GM12874 (cell line): ENCODE data around the gene MRPL19.

Experiments
- TF ChIP-seq, protein P1 (sequence below): IDR thresholded peaks from 2 replicates; pipeline ENCODE4 v1.5.1; 2011; ENCODE audit warnings: low read depth, mild to moderate bottlenecking, control low read depth, low read length, moderate library complexity; ENCODE audit not compliant: insufficient read depth

The MRPL19 gene

GRCh38 chr2:75604484-75604883, 42.1 kb upstream of the MRPL19 start:
- TF ChIP-seq, protein P1, sequence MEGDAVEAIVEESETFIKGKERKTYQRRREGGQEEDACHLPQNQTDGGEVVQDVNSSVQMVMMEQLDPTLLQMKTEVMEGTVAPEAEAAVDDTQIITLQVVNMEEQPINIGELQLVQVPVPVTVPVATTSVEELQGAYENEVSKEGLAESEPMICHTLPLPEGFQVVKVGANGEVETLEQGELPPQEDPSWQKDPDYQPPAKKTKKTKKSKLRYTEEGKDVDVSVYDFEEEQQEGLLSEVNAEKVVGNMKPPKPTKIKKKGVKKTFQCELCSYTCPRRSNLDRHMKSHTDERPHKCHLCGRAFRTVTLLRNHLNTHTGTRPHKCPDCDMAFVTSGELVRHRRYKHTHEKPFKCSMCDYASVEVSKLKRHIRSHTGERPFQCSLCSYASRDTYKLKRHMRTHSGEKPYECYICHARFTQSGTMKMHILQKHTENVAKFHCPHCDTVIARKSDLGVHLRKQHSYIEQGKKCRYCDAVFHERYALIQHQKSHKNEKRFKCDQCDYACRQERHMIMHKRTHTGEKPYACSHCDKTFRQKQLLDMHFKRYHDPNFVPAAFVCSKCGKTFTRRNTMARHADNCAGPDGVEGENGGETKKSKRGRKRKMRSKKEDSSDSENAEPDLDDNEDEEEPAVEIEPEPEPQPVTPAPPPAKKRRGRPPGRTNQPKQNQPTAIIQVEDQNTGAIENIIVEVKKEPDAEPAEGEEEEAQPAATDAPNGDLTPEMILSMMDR = no peak

DNA sequence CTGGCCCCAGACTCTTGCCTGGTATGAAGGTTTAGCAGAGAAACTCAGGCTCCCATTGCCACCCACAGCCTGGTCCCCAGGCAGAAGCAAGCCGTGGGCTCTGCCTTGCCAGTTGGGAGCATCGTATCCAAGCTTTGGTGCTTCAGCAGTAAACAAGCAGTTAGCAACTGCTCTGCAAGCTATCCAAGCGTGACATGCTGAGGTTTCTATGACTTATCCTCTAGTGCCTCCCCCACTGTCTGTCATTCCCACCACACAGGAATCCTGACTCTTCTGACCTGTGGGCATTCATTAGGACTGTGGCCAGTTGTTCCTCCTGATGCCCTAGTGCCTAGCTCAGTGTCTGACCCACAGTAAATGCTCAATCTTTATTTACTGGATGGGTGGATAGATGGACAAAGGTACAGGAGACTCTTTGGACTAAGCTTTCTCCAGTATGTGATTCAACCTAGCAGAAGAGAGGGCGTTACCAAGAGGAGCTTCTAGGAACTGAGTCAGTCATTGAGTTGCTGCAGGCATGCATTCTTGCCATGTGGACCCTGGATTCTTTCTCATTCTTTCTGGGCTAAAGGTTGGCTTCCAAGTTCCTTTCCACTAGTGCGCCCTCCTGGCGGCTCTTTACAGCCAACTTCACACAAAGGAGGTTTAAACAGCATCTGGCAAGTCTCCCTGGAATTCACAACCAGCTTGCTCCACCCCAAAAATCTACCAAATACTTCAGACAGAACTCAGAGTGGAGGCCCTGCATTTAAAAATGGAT, 40.6 kb upstream of the MRPL19 start:
- TF ChIP-seq, protein P1 = no peak

DNA sequence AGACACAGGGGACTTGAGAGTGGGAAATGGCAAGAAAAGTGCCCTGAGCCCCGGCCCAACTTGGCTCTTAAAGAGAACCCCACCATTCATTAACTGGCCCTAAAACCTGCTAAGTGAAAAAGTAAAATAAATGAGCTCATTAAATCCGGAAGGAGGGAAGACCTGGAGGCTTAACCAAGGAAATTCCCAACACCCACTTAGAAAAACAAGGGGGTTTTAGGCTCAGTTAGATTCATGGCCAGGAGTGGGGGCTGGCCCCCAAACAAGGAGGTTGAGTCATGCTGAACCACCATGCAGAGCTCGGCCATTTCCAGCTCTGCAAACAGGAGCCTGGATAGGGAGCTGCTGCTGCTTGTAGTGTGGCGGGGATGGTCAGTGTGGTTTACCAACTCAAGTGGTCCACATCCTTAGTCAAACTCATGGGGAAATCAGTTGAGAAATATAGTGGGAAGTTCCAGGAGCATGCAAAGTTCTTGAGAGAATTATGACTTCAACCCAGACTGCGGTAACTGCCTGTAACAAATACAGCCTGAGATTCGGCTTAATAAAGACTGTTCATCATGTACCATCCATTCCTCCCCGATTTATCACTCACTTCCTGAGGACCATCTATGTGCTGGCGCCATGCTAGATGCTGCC, 39.7 kb upstream of the MRPL19 start:
- TF ChIP-seq, protein P1 = no peak

DNA sequence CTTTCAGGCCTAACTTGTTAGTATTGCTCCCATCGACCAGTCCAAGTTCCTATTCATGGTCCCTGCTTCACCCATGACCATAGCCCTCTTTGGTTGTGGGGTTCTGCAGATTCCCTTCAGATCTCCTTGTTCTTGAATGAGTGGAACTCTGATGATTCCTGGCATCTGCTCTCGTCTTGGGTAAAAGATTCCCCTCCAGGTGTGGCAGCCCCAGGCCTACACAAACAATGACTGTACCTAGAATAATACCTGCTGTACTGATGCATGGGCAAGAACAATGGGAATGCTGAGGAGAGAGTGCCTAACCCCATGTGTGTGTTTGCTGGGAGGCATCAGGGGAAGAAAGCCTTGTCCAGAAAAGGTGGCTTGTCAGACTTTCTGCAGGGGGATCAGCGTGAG, 39.2 kb upstream of the MRPL19 start:
- TF ChIP-seq, protein P1 = no peak

- TF ChIP-seq, protein P1 = no peak
Observed at GRCh38 chr2:75607988-75608683, 38.4 kb upstream of the MRPL19 start.

DNA sequence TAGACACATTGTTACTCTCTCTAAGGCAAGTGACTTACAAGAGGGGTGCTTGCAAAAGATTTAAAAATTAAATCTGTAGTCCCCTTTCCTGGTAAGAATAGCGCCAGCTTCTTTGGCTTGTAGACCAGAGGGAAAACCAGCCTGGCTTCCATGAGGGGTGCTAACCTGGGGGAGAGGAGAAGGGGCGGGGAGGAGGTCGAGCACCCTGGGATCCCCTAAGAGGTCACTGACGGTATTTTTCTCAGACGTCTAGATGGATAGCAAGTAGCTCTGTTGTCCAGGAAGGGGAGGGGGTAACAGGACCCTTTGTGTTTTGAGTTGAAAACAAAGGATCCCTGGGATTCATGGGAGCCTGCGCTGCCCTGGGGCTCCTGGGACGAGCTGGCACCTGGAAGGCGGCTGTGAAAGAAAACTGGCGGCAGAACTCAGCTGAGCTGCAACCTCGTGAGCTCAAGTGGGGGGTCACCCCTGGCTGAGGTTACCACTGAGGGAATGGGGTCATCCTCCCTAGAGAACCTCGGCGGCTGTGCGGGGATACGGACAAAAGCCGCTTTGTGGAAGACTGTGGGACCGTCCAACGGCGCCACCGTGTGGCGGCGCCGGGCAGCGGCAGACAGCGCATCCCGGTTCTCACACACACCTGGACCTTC, 37.8 kb upstream of the MRPL19 start:
- TF ChIP-seq, protein P1 = peak; percentile 97

DNA sequence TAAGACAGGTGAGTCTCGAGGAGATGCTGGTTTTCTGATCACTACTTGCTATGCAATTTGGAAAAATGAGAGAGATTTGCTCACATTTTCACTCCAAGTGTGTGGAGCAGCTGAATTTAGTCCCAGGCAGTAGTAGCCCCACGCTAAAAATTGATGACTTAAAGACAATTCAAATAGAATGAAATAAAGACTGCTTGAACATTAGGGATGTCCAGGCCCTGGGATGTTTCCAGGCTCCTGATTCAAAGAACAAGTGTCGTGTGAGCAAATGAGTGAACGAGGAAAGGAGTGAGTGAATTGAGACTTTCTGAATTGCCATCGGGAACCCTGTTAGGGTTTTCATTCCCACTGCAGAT, 37.3 kb upstream of the MRPL19 start:
- TF ChIP-seq, protein P1 = no peak
